ENCODE measurements around the gene DNAJC16. TPM values are rescaled to one million over a fixed set of nuclear protein-coding genes. Genes with fewer than 3 reads are reported as not detected.
A peak's percentile ranks its signal among the peaks of the same experiment; 100 is the strongest.
"Not testable (repeated sequence)": the region's sequence is repeated elsewhere in the genome, so short reads cannot be mapped to it uniquely, and the experiment has no call there.

DNAJC16 gene
- total RNA-seq, 1 experiment from 2014 or later, result 8.3 TPM

- not testable (repeated sequence) for H3K4me1 ChIP-seq (replicated peaks); H3K27ac ChIP-seq; H3K9me3 ChIP-seq (replicated peaks); DNase-seq (ENCODE audit: low read depth in 1 of 2, low spot score in 2 of 2); H3K27me3 ChIP-seq (replicated peaks); H3K4me3 ChIP-seq; H3K36me3 ChIP-seq
Measured at GRCh38 chr1:15514557-15514956, 12.1 kb upstream of the DNAJC16 start.

- Histone ChIP-seq H3K4me1 (replicated peaks) (peaks cover 9% of the 10 kb centered on the region), H3K27me3 (replicated peaks) (no peaks in the 10 kb centered on the region), H3K9me3 (replicated peaks) (no peaks in the 10 kb centered on the region), H3K27ac (no peak overlapping the region), H3K36me3 (0 out of 2 replicates have a peak, but pooled peaks cover 6% of the 10 kb centered on the region), H3K4me3 (no peak overlapping the region)
- peak in 1 of 2 experiments; percentile 3 for DNase-seq (ENCODE audit: low read depth in 1 of 2, low spot score in 2 of 2)
Measured at GRCh38 chr1:15515022-15515663, 11.5 kb upstream of the DNAJC16 start.

GRCh38 chr1:15519625-15520024 lies 7.0 kb upstream of the DNAJC16 start:
- H3K36me3 ChIP-seq, result 0 out of 2 replicates have a peak, but pooled peaks cover 6% of the 10 kb centered on the region
- DNase-seq (ENCODE audit: low read depth in 1 of 2, low spot score in 2 of 2), result no peak
- H3K27me3 ChIP-seq (replicated peaks), result no peaks in the 10 kb centered on the region
- H3K9me3 ChIP-seq (replicated peaks), result no peaks in the 10 kb centered on the region
- H3K4me1 ChIP-seq (replicated peaks), result peaks cover 15% of the 10 kb centered on the region
- no peak overlapping the region for H3K27ac ChIP-seq
- no peak overlapping the region for H3K4me3 ChIP-seq

- not testable (repeated sequence) for H3K27ac ChIP-seq; H3K4me3 ChIP-seq; H3K36me3 ChIP-seq; H3K27me3 ChIP-seq (replicated peaks); H3K9me3 ChIP-seq (replicated peaks)
- DNase-seq (ENCODE audit: low read depth in 1 of 2, low spot score in 2 of 2), result peak in 1 of 2 experiments; percentile 15
- H3K4me1 ChIP-seq (replicated peaks), result peaks cover 11% of the 10 kb centered on the region
Measured at GRCh38 chr1:15521206-15521906, 5.3 kb upstream of the DNAJC16 start.

GRCh38 chr1:15522551-15522950 lies 4.1 kb upstream of the DNAJC16 start:
- Histone ChIP-seq H3K4me1 (replicated peaks) (peaks cover 11% of the 10 kb centered on the region), H3K9me3 (replicated peaks) (no peaks in the 10 kb centered on the region), H3K27ac (no peak overlapping the region), H3K27me3 (replicated peaks) (no peaks in the 10 kb centered on the region), H3K4me3 (no peak overlapping the region), H3K36me3 (0 out of 2 replicates have a peak, but pooled peaks cover 3% of the 10 kb centered on the region)
- DNase-seq (ENCODE audit: low read depth in 1 of 2, low spot score in 2 of 2), result peak in 1 of 2 experiments; percentile 25

GRCh38 chr1:15523104-15524020 lies 3.3 kb upstream of the DNAJC16 start:
- Histone ChIP-seq H3K4me3 (peak overlapping the region; percentile 50), H3K36me3 (no peaks in the 10 kb centered on the region), H3K27me3 (replicated peaks) (no peaks in the 10 kb centered on the region), H3K27ac (no peak overlapping the region), H3K9me3 (replicated peaks) (no peaks in the 10 kb centered on the region), H3K4me1 (replicated peaks) (peaks cover 11% of the 10 kb centered on the region)
- DNase-seq (ENCODE audit: low read depth in 1 of 2, low spot score in 2 of 2), result peak; percentile 12 to 49

GRCh38 chr1:15524021-15524282 lies 2.7 kb upstream of the DNAJC16 start, which contains the start of gene CASP9:
TSS of gene CASP9 (minus strand) at chr1:15524215. CDS start at chr1:15524200, 15 bp downstream.
- H3K4me1 ChIP-seq (replicated peaks), result peaks cover 11% of the 10 kb centered on the region
- no peak for DNase-seq (ENCODE audit: low read depth in 1 of 2, low spot score in 2 of 2)
- H3K4me3 ChIP-seq, result peak within 1 kb of the TSS; percentile 59
- no peaks in the 10 kb centered on the region for H3K36me3 ChIP-seq
- H3K27me3 ChIP-seq (replicated peaks), result no peaks in the 10 kb centered on the region
- peak within 1 kb of the TSS; percentile 99 for H3K27ac ChIP-seq
- H3K9me3 ChIP-seq (replicated peaks), result no peaks in the 10 kb centered on the region

- no peaks in the 10 kb centered on the region for H3K9me3 ChIP-seq (replicated peaks)
- peak overlapping the region; percentile 99 for H3K27ac ChIP-seq
- H3K4me1 ChIP-seq (replicated peaks), result peaks cover 11% of the 10 kb centered on the region
- H3K27me3 ChIP-seq (replicated peaks), result no peaks in the 10 kb centered on the region
- peak overlapping the region; percentile 59 for H3K4me3 ChIP-seq
- DNase-seq (ENCODE audit: low read depth in 1 of 2, low spot score in 2 of 2), result peak; percentile 90 to 100
- H3K36me3 ChIP-seq, result no peaks in the 10 kb centered on the region
Measured at GRCh38 chr1:15524283-15525049, 2.2 kb upstream of the DNAJC16 start.

GRCh38 chr1:15525050-15526020 lies 1.3 kb upstream of the DNAJC16 start:
- peaks cover 11% of the 10 kb centered on the region for H3K4me1 ChIP-seq (replicated peaks)
- peak overlapping the region; percentile 2; the same call in 1 of the 2 replicates for H3K27ac ChIP-seq
- H3K9me3 ChIP-seq (replicated peaks), result no peaks in the 10 kb centered on the region
- DNase-seq (ENCODE audit: low read depth in 1 of 2, low spot score in 2 of 2), result peak in 1 of 2 experiments; percentile 51
- no peaks in the 10 kb centered on the region for H3K27me3 ChIP-seq (replicated peaks)
- peak overlapping the region; percentile 40 for H3K4me3 ChIP-seq
- H3K36me3 ChIP-seq, result no peaks in the 10 kb centered on the region

GRCh38 chr1:15526021-15526489 lies 593 bp upstream of the DNAJC16 start:
- Histone ChIP-seq H3K27ac (peak overlapping the region; percentile 2; the same call in 1 of the 2 replicates), H3K36me3 (0 out of 2 replicates have a peak, but pooled peaks cover 3% of the 10 kb centered on the region), H3K4me3 (peak overlapping the region; percentile 69), H3K9me3 (replicated peaks) (no peaks in the 10 kb centered on the region), H3K27me3 (replicated peaks) (no peaks in the 10 kb centered on the region), H3K4me1 (replicated peaks) (peaks cover 11% of the 10 kb centered on the region)
- no peak for DNase-seq (ENCODE audit: low read depth in 1 of 2, low spot score in 2 of 2)

GRCh38 chr1:15531003-15531402 lies 4.4 kb downstream of the DNAJC16 start:
- Histone ChIP-seq H3K4me1 (replicated peaks) (no peaks in the 10 kb centered on the region; the same call in none of the 2 replicates), H3K9me3 (replicated peaks) (no peaks in the 10 kb centered on the region), H3K27me3 (replicated peaks) (no peaks in the 10 kb centered on the region), H3K27ac (no peak overlapping the region), H3K4me3 (no peak overlapping the region), H3K36me3 (peaks cover 21% of the 10 kb centered on the region)
- DNase-seq (ENCODE audit: low read depth in 1 of 2, low spot score in 2 of 2), result no peak

GRCh38 chr1:15531682-15532081 lies 5.0 kb downstream of the DNAJC16 start:
- H3K4me3 ChIP-seq, result no peak overlapping the region
- no peaks in the 10 kb centered on the region for H3K27me3 ChIP-seq (replicated peaks)
- H3K9me3 ChIP-seq (replicated peaks), result no peaks in the 10 kb centered on the region
- H3K36me3 ChIP-seq, result peaks cover 25% of the 10 kb centered on the region
- no peak overlapping the region for H3K27ac ChIP-seq
- DNase-seq (ENCODE audit: low read depth in 1 of 2, low spot score in 2 of 2), result no peak
- no peaks in the 10 kb centered on the region; the same call in 1 of the 2 replicates for H3K4me1 ChIP-seq (replicated peaks)
